Large intestine (tissue), 3 donors: ENCODE results near the gene BOK. TPM values are rescaled to one million over a fixed set of nuclear protein-coding genes. Genes with fewer than 3 reads are reported as not detected.

ENCODE experiments used
- DNase-seq, 2 donors: peaks; one replicate each; pipeline versions ENCODE4 v3.0.0 to v3.0.0-alpha.2; 2013
- H3K27ac ChIP-seq: one replicate; pipeline ENCODE4 v1.5.1; 2013; ENCODE audit warnings: low read length
- H3K27me3 ChIP-seq: 2 replicates; pipeline ENCODE4 v1.6.1; 2013; ENCODE audit warnings: low read length; ENCODE audit not compliant: control insufficient read depth, insufficient read depth
- H3K36me3 ChIP-seq: 2 replicates; pipeline ENCODE4 v1.6.1; 2013; ENCODE audit warnings: low read length; ENCODE audit not compliant: control insufficient read depth, insufficient read depth
- H3K4me1 ChIP-seq: one replicate; pipeline ENCODE4 v1.6.1; 2013; ENCODE audit warnings: low read length; ENCODE audit not compliant: control insufficient read depth, insufficient read depth
- H3K4me3 ChIP-seq: one replicate; pipeline ENCODE4 v1.5.1; 2013; ENCODE audit warnings: low read length
- H3K9me3 ChIP-seq: one replicate; pipeline ENCODE4 v1.6.1; 2013; ENCODE audit warnings: mild to moderate bottlenecking, low read depth, low read length, moderate library complexity; ENCODE audit not compliant: control insufficient read depth
- WGBS: methylation state at CpG from one replicate; pipeline ENCODE4 v1.1.5; 2013; ENCODE audit warnings: low lambda C conversion rate; ENCODE audit not compliant: insufficient coverage; 5-methylcytosine and 5-hydroxymethylcytosine counted together
- polyA plus RNA-seq: library from polyadenylated mRNA; unstranded; fragments of 120-200 nt; gene quantifications from one replicate; pipeline ENCODE4 v1.2.1, GENCODE V29; 2013

BOK gene
- polyA plus RNA-seq, 1 donor: 8.8 TPM

DNA sequence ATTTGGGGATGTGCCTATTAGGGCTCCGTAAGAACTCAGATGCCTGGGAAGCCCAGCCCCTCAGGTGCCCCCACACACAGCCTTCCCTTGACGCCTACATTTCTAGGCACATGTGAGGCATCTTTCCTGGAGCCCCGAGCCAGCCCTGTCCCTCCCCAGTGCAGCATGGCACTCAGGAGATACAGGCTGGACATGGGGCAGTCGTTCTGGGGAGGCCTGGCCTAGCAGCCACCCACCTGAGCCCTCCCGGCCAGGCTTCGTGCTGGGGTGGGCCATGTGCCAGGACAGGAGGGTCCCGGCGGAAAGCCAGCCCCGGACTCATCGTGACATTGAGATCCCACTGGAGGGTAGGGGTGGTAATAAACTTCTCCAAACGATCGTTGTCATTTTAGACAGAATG is 15.2 kb downstream of the BOK start:
- Histone ChIP-seq H3K4me3 (no peak overlapping the region), H3K27ac (no peak overlapping the region), H3K36me3 (peaks cover 13% of the 10 kb centered on the region), H3K9me3 (peaks cover 5% of the 10 kb centered on the region), H3K27me3 (no peaks in the 10 kb centered on the region), H3K4me1 (no peaks in the 10 kb centered on the region)
- no CpG with 5 or more reads among the region's 12 CpGs for WGBS
- DNase-seq: no peak

DNA sequence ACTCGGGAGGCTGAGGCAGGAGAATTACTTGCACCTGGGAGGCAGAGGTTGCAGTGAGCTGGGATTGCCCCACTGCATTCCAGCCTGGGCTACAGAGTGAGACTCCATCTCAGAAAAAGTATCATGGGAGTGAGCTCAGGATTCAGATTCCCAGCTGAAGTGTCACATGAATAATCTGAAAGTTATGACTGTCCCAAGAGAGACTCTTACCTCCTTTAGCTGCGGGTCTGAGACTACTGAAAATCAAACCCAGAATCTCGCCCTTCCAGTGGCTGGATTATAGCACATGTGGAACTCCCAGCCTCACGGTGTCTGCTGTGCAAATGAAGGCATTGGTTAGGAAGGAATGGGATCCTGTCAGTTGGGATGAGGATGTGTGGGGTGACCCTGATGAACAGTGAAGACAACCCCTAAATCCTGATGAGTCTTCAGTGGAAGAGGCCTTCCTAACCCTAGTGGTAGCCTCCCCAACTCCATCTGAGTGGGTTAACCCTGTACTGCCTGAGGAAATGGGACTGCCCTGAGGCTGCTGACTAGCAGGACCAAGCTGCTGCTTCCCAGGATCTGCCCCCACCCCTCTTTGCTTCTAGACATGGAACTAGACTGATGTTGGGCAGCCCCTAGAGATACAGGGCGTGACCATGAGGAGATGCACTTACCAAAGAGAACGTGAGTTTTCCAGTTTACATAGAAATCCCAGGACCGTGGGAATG is 16.5 kb downstream of the BOK start:
- WGBS: 100% methylated on average over 1 of the region's 7 CpGs
- no peaks in the 10 kb centered on the region for H3K27me3 ChIP-seq

DNA sequence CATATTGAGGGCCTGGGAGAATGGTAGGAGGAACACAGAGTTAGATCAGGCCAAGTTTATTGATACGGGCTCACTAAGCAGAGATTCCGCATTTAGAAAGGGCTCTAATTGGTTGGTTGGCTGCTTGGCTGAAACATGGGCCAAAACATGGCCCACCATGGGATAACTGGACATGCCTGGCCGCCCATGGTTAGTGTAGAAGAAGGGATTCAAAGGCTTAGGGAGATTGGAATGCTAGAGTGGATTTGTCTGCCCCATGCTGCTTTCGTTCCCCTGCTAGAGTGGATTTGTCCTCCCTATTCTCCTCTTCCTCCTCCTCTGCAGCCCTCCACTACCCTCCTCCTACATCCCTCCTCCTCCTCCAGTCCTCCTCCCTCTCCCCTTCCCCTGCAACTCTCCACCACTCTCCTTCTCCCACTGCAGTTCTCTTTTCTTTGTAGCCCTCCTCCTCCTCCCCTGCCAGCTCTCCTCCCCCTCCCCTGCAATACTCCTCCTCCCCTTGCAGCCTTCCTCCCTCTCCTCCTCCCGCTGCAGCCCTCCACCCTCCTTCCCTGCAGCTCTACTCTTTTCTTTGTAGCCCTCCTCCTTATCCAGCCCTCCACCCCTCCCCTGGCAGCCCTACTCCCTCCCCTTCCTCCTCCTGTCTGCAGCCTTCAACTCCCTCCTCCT is 17.2 kb downstream of the BOK start:
- H3K4me1 ChIP-seq: no peaks in the 10 kb centered on the region
- H3K27ac ChIP-seq: no peak overlapping the region
- H3K27me3 ChIP-seq: no peaks in the 10 kb centered on the region
- H3K9me3 ChIP-seq: peaks cover 14% of the 10 kb centered on the region
- H3K36me3 ChIP-seq: peaks cover 17% of the 10 kb centered on the region
- H3K4me3 ChIP-seq: no peak overlapping the region
- WGBS: 100% methylated on average over 1 of the region's 5 CpGs
- no peak for DNase-seq

More for the DNA sequence above, 16.5 kb downstream of the BOK start:
- Histone ChIP-seq H3K4me1 (no peaks in the 10 kb centered on the region), H3K27ac (no peak overlapping the region), H3K4me3 (no peak overlapping the region), H3K9me3 (peaks cover 13% of the 10 kb centered on the region), H3K36me3 (peaks cover 14% of the 10 kb centered on the region)
- DNase-seq: no peak

DNA sequence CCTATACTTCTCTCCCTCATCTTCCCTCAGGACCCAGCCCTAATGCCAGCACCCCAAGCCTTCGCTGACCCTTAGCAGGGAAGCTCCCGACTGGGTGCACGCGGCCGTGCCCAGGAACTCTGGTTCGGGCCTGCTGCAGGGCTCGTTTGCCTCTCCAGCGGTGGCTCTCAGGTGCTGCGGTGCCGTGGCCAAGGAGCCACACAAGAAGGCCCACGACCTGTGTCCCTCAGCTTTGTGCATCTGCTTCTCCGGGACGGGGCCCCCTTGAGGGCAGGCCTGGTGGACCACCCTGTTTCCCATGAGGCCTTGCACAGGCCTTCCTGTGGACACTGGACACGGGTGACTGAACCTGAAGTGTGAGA is 17.7 kb downstream of the BOK start:
- no peaks in the 10 kb centered on the region for H3K4me1 ChIP-seq
- no CpG with 5 or more reads among the region's 14 CpGs for WGBS
- DNase-seq: no peak
- H3K27me3 ChIP-seq: no peaks in the 10 kb centered on the region
- H3K27ac ChIP-seq: no peak overlapping the region
- no peak overlapping the region for H3K4me3 ChIP-seq
- H3K36me3 ChIP-seq: peaks cover 17% of the 10 kb centered on the region
- H3K9me3 ChIP-seq: peaks cover 14% of the 10 kb centered on the region

DNA sequence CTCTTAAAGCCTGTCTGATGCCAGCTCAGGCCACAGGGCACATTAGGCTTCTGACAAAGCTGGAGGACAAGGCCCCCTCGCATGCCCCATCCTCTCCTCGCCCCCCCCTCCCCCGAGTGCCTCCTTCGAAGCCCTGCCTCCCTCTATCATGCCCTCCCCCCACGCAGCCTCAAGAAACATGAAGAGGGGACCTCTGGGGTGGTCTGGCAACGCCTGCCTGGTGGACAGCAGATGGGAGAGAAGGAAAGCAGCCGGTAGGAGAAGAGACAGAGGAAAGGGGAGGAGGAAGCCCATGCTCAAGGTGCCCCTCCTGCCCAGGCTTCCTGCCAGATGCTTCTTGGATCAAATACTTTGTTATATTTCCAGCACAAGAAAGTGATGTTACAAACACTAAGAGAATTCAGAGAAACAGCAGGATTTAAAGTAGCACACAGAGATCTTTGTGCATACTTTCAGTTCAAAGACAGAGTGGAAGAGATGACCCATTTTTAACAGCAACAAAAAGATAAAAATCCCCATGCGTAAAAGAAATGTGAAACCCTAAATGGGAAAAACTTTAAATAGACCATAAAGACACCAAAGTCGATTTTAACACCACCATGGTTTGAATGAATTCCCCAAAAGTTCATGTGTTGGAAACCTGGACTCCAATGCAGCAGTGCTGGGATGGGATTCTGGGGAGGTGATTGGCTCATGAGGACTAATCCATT is 19.0 kb downstream of the BOK start:
- peak in 1 of 2 donors; percentile 23 for DNase-seq

DNA sequence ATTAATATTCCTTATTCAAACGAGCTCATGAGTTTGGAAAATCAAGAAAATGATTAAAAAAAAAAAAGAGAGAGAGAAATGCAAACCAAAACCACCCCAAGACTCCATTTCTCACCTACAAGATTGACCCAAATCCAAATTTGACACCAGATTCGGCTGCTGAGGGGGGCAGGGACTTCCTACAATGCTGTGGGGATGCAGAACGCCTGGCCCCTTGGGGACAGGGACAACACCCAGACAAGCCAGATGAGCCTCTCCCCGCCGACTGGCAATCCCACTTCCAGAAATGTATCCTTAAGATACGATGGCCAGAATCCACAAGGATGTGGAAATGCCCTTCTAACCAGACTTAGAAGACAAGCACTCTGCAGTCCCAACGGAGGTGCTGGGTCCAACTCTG is 20.7 kb downstream of the BOK start:
- no peak overlapping the region for H3K4me3 ChIP-seq
- DNase-seq: no peak
- H3K27ac ChIP-seq: no peak overlapping the region
- H3K27me3 ChIP-seq: no peaks in the 10 kb centered on the region
- peaks cover 23% of the 10 kb centered on the region for H3K9me3 ChIP-seq
- peaks cover 29% of the 10 kb centered on the region for H3K36me3 ChIP-seq
- no peaks in the 10 kb centered on the region for H3K4me1 ChIP-seq
- 100% methylated on average over 1 of the region's 7 CpGs for WGBS

More for the DNA sequence above, 19.0 kb downstream of the BOK start:
- H3K27me3 ChIP-seq: no peaks in the 10 kb centered on the region
- peaks cover 23% of the 10 kb centered on the region for H3K36me3 ChIP-seq
- peaks cover 14% of the 10 kb centered on the region for H3K9me3 ChIP-seq
- H3K4me3 ChIP-seq: no peak overlapping the region
- no peak overlapping the region for H3K27ac ChIP-seq
- no peaks in the 10 kb centered on the region for H3K4me1 ChIP-seq
- no CpG with 5 or more reads among the region's 9 CpGs for WGBS

DNA sequence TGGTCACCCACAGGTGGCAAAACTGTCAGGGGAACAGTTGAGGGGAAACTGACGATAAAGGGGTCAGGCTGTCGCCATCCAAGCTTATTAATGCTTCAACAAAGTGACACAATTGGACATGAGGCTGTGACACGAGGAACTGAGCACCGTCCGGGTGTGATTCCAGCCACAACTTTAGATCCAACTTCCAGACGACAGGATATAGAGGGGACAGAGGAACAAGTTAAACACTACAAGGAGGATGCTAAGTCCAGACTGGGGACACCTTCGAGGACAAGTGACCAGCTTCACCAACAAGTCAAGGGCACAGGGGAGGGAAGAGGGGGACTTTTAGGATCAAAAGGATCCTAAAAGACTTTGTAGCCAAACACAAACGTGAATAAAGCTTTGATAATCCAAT is 23.8 kb downstream of the BOK start:
- peaks cover 47% of the 10 kb centered on the region for H3K36me3 ChIP-seq
- no peaks in the 10 kb centered on the region for H3K27me3 ChIP-seq
- DNase-seq: no peak
- WGBS: no CpG with 5 or more reads among the region's 8 CpGs
- H3K9me3 ChIP-seq: peaks cover 38% of the 10 kb centered on the region
- no peak overlapping the region for H3K27ac ChIP-seq
- no peak overlapping the region for H3K4me3 ChIP-seq
- no peaks in the 10 kb centered on the region for H3K4me1 ChIP-seq

DNA sequence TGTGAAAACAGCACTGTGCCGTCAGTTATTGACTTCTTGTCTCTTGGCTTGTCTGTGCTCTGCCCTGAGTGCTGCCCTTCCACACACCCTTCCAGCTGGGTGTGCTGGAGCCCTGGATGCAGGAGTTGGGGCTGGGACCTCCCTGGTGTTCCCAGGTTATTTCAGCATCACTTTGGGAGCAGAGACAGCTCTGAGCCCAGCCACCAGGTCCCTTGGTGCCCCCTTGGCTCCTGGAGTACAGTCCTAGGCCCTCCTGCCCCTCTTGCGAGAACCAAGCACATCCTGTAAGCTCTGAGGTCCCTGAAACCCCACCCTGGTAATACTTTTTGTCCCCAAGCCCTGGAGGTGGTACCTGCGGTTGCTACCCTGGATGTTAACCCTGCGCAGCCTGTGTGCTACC is 24.3 kb downstream of the BOK start:
- Histone ChIP-seq H3K36me3 (peaks cover 47% of the 10 kb centered on the region), H3K27me3 (no peaks in the 10 kb centered on the region), H3K9me3 (peaks cover 42% of the 10 kb centered on the region), H3K4me1 (no peaks in the 10 kb centered on the region), H3K4me3 (no peak overlapping the region), H3K27ac (no peak overlapping the region)
- WGBS: no CpG with 5 or more reads among the region's 4 CpGs
- DNase-seq: no peak

DNA sequence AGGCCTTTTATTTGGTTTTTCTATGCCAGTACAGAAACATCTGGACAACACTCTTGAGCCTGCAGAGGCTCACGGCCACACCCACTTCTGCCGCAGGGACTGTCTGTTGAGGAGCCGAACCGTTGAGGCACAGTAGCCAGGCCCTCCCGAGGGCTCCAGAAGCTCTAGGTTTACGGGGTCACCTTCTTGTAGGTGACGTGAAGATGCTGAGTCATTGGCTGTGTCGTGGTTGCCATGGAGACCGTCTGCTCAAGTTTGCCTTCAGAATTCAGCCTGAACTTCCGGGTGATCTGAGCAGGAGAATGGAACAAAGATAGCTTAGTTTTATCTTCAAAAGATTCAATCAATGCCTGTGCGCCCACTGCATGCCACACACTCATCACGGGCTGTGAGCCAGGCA is 25.9 kb downstream of the BOK start:
- Histone ChIP-seq H3K9me3 (peaks cover 42% of the 10 kb centered on the region), H3K4me3 (no peak overlapping the region), H3K36me3 (peaks cover 50% of the 10 kb centered on the region), H3K4me1 (no peaks in the 10 kb centered on the region), H3K27ac (no peak overlapping the region), H3K27me3 (no peaks in the 10 kb centered on the region)
- no peak for DNase-seq
- WGBS: no CpG with 5 or more reads among the region's 12 CpGs

DNA sequence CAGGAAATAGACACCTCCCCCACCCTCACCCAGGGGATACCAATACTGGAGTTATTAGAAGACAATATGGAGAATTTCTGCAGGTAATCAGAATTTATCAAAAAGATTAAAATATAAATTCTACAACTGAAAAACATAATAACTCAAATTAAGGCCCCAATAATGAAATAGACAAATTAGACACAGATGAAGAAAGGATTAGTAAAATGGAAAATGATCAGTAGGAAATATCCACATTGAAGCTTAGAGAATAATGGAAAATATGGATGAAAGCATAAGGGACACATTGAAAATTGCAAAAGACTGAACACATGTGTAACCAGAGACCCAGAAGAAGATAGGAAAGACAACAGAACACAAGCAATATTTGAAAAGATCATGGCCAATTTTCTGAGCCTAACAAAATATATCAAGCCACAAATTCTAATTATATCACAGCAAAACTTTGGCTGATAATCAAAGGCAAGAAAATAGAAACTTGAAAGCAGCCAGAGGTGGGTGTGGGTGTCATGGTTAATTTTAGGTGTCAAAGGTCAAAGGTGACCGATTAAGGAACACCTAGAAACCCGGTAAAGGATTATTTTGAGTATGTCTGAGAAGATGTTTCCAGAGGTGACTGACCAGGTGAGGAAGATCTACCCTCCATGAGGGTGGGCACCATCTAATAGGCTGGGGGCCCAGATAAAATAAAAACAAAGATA is 28.2 kb downstream of the BOK start:
- DNase-seq: no peak
- Histone ChIP-seq H3K9me3 (peaks cover 35% of the 10 kb centered on the region), H3K36me3 (peaks cover 46% of the 10 kb centered on the region), H3K27me3 (no peaks in the 10 kb centered on the region), H3K27ac (no peak overlapping the region), H3K4me3 (no peak overlapping the region), H3K4me1 (no peaks in the 10 kb centered on the region)
- 100% methylated on average over 1 of the region's 2 CpGs for WGBS
